Right lobe of liver (tissue), 4 donors: Measurements from ENCODE around the gene NDUFAF3.

Experiments
- CTCF ChIP-seq, 4 donors: fragments of 200-600 bp in 3 of 4; fragments of 450-650 bp in 1 of 4; IDR thresholded peaks; one replicate each; pipeline versions ENCODE4 v1.5.1 to v1.8.0; 2016 to 2022; ENCODE audit warnings: antibody characterized with exemption in 4 of 4, mild to moderate bottlenecking in 2 of 4
- POLR2A ChIP-seq: fragments of 450-650 bp; IDR thresholded peaks from one replicate; pipeline ENCODE4 v1.6.1; 2017; ENCODE audit warnings: antibody characterized with exemption, mild to moderate bottlenecking
- donor health status: DM: no; HTN: no; CAD: no.
- donor health status: DM: no; HTN: no; CAD: no.
- donor health status: DM: no; HTN: yes; CAD: no.

- TF ChIP-seq POLR2A = no peak
- TF ChIP-seq CTCF (IDR thresholded peaks at IDR 0.05) = no peak
Measured at GRCh38 chr3:48993834-48994233, 28.1 kb upstream of the NDUFAF3 start.
